MCF 10A (cell line): ENCODE measurements around the gene B4GALT5. TPM values are rescaled to one million over a fixed set of nuclear protein-coding genes. Genes with fewer than 3 reads are reported as not detected.
"Not testable (repeated sequence)": the region's sequence is repeated elsewhere in the genome, so short reads cannot be mapped to it uniquely, and the experiment has no call there.

Experiments
- BruUV-seq: library from RNA; stranded (reverse); fragments of 400-500 nt; replicated peaks from 2 replicates; lab custom pipeline; 2021; lab: Mats Ljungman, UMichigan
- CTCF ChIA-PET: fragments of 300-600 bp; sonication (Branson Sonifier 250); formaldehyde crosslinking; extraction: SDS; loops from one replicate; lab custom pipeline; 2021; ENCODE audit warnings: antibody characterized with exemption, inconsistent platforms; lab: Yijun Ruan, JAX
- POLR2A ChIA-PET: fragments of 300-600, 350-650 bp; sonication (Branson Sonifier 250); formaldehyde crosslinking; extraction: SDS; loops from one replicate; lab custom pipeline; 2020; ENCODE audit warnings: antibody characterized with exemption, inconsistent platforms; lab: Yijun Ruan, JAX
- DNase-seq: peaks from one replicate; pipeline ENCODE4 v3.0.0-alpha.2; 2018; ENCODE audit not compliant: unreplicated experiment
- H3K27ac Mint-ChIP-seq: one replicate; pipeline ENCODE4 v1.8.0; 2022; ENCODE audit warnings: mild to moderate bottlenecking, low read depth, mixed read lengths; ENCODE audit not compliant: unreplicated experiment
- H3K27me3 Mint-ChIP-seq: one replicate; pipeline ENCODE4 v1.8.0; 2022; ENCODE audit warnings: mixed read lengths; ENCODE audit not compliant: insufficient read depth, unreplicated experiment
- H3K36me3 Mint-ChIP-seq: one replicate; pipeline ENCODE4 v1.8.0; 2022; ENCODE audit warnings: mild to moderate bottlenecking, moderate library complexity, mixed read lengths; ENCODE audit not compliant: insufficient read depth, unreplicated experiment
- H3K4me1 Mint-ChIP-seq: one replicate; pipeline ENCODE4 v1.8.0; 2022; ENCODE audit warnings: mixed read lengths; ENCODE audit not compliant: insufficient read depth, unreplicated experiment
- H3K4me3 Mint-ChIP-seq: one replicate; pipeline ENCODE4 v1.8.0; 2022; ENCODE audit warnings: mild to moderate bottlenecking, moderate library complexity, mixed read lengths; ENCODE audit not compliant: unreplicated experiment
- H3K9me3 Mint-ChIP-seq: one replicate; pipeline ENCODE4 v1.8.0; 2022; ENCODE audit warnings: mixed read lengths; ENCODE audit not compliant: unreplicated experiment
- intact Hi-C: fragments of 100-400 bp; cut with micrococcal nuclease; formaldehyde crosslinking; loops from 2 replicates; pipeline ENCODE4 v1.14.1; 2022
- total RNA-seq: library from RNA; stranded (reverse); gene quantifications from 2 replicates; pipeline ENCODE4 v1.2.3, GENCODE V29; 2022
- TF ChIP-seq, protein P1 (sequence below): fragments of 200-600 bp; IDR thresholded peaks from one replicate; pipeline ENCODE4 v1.8.0; 2022; ENCODE audit warnings: antibody characterized with exemption, mild to moderate bottlenecking; ENCODE audit not compliant: unreplicated experiment

The B4GALT5 gene
- total RNA-seq, 1 experiment from 2014 or later: 17.1 TPM

DNA sequence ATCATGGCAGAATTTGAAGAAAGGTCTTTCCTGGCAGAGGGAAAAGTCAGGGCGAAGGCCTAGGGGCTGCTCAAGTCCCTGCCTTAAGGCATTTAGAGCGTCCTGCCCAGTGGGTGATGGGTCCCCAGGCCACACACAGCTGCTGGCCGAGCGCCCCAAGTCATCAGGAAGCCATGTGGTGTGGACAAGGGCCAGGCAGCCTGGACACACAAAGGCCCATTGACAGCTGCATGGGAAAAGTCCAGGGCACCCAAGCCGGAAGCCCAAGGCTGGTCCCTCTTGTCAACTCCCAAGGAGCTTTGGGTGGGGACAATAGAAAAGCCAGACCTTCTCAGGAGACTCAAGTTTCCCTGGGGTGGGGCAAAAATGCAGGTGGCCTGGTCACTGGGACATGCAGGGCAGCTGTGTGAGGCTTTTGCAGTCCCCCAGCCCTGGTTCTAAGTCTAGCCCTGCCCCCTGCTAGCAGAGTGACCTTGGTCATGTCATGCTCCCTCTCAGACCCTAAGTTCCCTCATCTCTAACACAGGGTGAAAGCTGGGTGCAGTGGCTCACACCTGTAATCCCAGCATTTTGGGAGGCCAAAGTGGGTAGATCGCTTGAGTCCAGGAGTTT lies 101.4 kb downstream of the B4GALT5 start:
- DNase-seq: no peak
- H3K9me3 Mint-ChIP-seq: no peaks in the 10 kb centered on the region
- no peaks in the 10 kb centered on the region for H3K36me3 Mint-ChIP-seq
- intact Hi-C loops: no loop called here
- no peak overlapping the region for H3K4me3 Mint-ChIP-seq
- TF ChIP-seq, protein P1, sequence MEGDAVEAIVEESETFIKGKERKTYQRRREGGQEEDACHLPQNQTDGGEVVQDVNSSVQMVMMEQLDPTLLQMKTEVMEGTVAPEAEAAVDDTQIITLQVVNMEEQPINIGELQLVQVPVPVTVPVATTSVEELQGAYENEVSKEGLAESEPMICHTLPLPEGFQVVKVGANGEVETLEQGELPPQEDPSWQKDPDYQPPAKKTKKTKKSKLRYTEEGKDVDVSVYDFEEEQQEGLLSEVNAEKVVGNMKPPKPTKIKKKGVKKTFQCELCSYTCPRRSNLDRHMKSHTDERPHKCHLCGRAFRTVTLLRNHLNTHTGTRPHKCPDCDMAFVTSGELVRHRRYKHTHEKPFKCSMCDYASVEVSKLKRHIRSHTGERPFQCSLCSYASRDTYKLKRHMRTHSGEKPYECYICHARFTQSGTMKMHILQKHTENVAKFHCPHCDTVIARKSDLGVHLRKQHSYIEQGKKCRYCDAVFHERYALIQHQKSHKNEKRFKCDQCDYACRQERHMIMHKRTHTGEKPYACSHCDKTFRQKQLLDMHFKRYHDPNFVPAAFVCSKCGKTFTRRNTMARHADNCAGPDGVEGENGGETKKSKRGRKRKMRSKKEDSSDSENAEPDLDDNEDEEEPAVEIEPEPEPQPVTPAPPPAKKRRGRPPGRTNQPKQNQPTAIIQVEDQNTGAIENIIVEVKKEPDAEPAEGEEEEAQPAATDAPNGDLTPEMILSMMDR: no peak
- H3K27me3 Mint-ChIP-seq: no peaks in the 10 kb centered on the region
- H3K4me1 Mint-ChIP-seq: peaks cover 15% of the 10 kb centered on the region
- CTCF ChIA-PET: interaction anchor here (0.6 to 14.3 kb wide), 33 partner anchors 9 to 488 kb away, joined by 3 to 411 read pairs (median 4); no protein-coding TSS in a partner anchor
- no TSS peak for BruUV-seq
- H3K27ac Mint-ChIP-seq: no peak overlapping the region
- POLR2A ChIA-PET: interaction anchor here (0.6 to 1.1 kb wide), 5 partner anchors 192 to 235 kb away, joined by 3 to 4 read pairs (median 3); partner anchors contain the start of gene SLC9A8

DNA sequence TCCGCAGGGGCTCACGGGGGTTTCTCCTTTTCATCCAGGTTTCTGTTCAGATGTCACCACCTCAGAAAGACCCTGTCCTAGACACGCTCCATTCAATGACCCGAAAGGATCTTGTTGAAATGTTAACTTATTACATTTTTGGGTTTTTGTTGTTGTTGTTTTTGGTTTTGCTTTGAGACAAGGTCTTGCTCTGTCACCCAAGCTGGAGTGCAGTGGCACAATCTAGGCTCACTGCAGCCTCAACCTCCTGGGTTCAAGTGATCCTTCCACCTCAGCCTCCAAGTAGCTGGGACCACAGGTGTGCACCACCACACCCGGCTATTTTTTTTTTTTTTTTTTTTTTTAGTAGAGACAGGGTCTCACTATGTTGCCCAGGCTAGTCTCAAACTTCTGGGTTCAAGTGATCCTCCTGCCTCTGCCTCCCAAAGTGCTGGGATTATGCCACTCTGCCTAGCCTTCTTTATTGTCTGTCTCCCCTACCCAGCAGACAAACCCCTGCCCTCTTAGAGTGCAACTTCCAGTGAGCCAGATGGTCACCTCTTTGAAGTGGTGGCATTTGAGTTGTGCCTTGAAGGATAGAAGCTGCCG lies 102.0 kb downstream of the B4GALT5 start:
- POLR2A ChIA-PET: interaction anchor here (0.9 to 1.1 kb wide), 2 partner anchors 202 to 229 kb away, joined by 3 to 4 read pairs; partner anchors contain the start of gene SLC9A8
- H3K27ac Mint-ChIP-seq, H3K4me3 Mint-ChIP-seq: not testable (repeated sequence)

DNA sequence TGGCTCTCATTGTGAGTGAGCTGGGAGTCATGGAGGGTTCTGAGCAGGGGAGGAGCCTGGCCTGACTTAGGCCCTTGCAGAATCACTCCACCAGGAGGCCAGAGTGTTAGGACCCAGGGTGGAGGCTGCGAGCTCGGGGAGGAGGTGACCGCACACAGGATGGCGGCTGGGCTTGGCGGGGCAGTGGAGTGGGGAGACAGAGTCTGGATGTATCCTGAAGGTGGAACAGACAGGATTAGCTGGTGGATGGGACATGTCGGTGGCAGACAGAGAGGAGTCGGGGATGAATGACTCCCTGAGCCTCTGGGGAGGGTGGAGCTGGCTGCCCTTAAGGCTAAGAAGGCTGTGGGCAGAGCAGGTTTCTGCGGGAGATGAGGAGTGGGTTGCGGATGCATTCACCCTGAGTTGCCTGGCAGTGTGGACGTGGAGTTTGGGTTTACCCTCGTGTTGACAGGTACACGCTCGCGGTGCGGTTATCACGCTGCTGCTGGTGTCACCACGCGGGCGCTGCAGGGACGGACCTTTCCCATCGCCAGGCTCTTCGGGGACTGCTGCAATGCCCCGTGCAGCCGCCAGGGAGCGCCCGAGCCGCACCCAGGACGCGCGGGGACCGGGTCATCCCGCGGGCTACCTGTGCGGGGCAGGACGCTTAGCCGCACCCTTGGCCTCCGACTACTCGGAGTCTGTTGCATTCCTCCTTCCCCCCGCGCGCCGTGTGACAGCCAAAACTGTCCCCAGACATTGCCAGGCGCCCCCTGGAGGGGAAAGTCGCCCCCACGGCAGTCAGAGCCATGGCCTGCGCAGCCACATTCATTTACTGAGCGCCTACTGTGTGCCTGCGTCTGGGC lies 102.8 kb downstream of the B4GALT5 start:
- ChIA-PET CTCF (interaction anchor here (0.5 to 14.3 kb wide), 53 partner anchors 9 to 509 kb away, joined by 3 to 411 read pairs (median 4); partner anchors contain the start of gene B4GALT5), POLR2A (interaction anchor here (0.7 to 1.0 kb wide), 3 partner anchors 213 to 235 kb away, joined by 3 read pairs; no protein-coding TSS in a partner anchor)
- Mint-ChIP-seq H3K4me1 (peaks cover 12% of the 10 kb centered on the region), H3K27ac (no peak overlapping the region), H3K36me3 (no peaks in the 10 kb centered on the region), H3K4me3 (no peak overlapping the region), H3K27me3 (no peaks in the 10 kb centered on the region), H3K9me3 (no peaks in the 10 kb centered on the region)
- no TSS peak for BruUV-seq
- peak; percentile 72 for DNase-seq
- TF ChIP-seq, protein P1: peak; percentile 96
- intact Hi-C loops: loop anchor here (1.0 to 2.0 kb wide), 4 partner anchors 210 to 318 kb away; no protein-coding TSS in a partner anchor

More for the DNA sequence above, 102.0 kb downstream of the B4GALT5 start:
- intact Hi-C loops: loop anchor here (1.0 to 2.0 kb wide), 4 partner anchors 210 to 317 kb away; no protein-coding TSS in a partner anchor
- not testable (repeated sequence) for DNase-seq, BruUV-seq, H3K9me3 Mint-ChIP-seq, H3K36me3 Mint-ChIP-seq, H3K27me3 Mint-ChIP-seq
- peaks cover 15% of the 10 kb centered on the region for H3K4me1 Mint-ChIP-seq
- CTCF ChIA-PET: interaction anchor here (0.6 to 14.3 kb wide), 29 partner anchors 9 to 460 kb away, joined by 3 to 411 read pairs (median 4); no protein-coding TSS in a partner anchor
